Thymus (tissue), 11 donors: ENCODE data around the gene GFOD1. TPM values are rescaled to one million over a fixed set of nuclear protein-coding genes. Genes with fewer than 3 reads are reported as not detected.

Experiments
- DNase-seq, 9 donors: peaks; one replicate each; pipeline ENCODE4 v3.0.0-alpha.2; 2013; ENCODE audit warnings: low spot score in 9 of 9, low read depth in 6 of 9, missing footprints in 1 of 9
- H3K27ac ChIP-seq, 2 donors: one replicate each; pipeline ENCODE4 v1.5.1; 2013; ENCODE audit warnings: control low read depth in 1 of 2, low read depth in 1 of 2, low read length in 1 of 2, mild to moderate bottlenecking in 1 of 2, moderate library complexity in 1 of 2
- H3K27me3 ChIP-seq, 2 donors: one replicate each; pipeline ENCODE4 v1.5.1; 2013; ENCODE audit warnings: low read length in 1 of 2; ENCODE audit not compliant: control insufficient read depth in 2 of 2, insufficient read depth in 1 of 2
- H3K36me3 ChIP-seq, 2 donors: one replicate each; pipeline ENCODE4 v1.5.1; 2013; ENCODE audit warnings: low read length in 1 of 2, mild to moderate bottlenecking in 1 of 2, moderate library complexity in 1 of 2; ENCODE audit not compliant: control insufficient read depth in 2 of 2, insufficient read depth in 2 of 2
- H3K4me1 ChIP-seq, 2 donors: one replicate each; pipeline ENCODE4 v1.5.1; 2013; ENCODE audit warnings: low read length in 2 of 2; ENCODE audit not compliant: control insufficient read depth in 2 of 2, insufficient read depth in 2 of 2
- H3K4me3 ChIP-seq, 2 donors: one replicate each; pipeline ENCODE4 v1.5.1; 2013; ENCODE audit warnings: low read length in 2 of 2, control low read depth in 1 of 2, mild to moderate bottlenecking in 1 of 2
- H3K9me3 ChIP-seq, 2 donors: one replicate each; pipeline ENCODE4 v1.5.1; 2013; ENCODE audit warnings: low read length in 1 of 2, mild to moderate bottlenecking in 1 of 2; ENCODE audit not compliant: control insufficient read depth in 2 of 2, insufficient read depth in 1 of 2
- WGBS: extraction: QIAGEN DNeasy Blood & Tissue Kit; methylation state at CpG from one replicate; pipeline ENCODE4 v1.1.7; 2013; 5-methylcytosine and 5-hydroxymethylcytosine counted together
- polyA plus RNA-seq: library from polyadenylated mRNA; stranded (reverse); fragments of 200-250 nt; gene quantifications from one replicate; pipeline ENCODE4 v1.2.3, GENCODE V29; 2013
- total RNA-seq: library from RNA; stranded (reverse); fragments of 120-200 nt; gene quantifications from one replicate; pipeline ENCODE4 v1.2.4, GENCODE V29; 2013
- donor health status: healthy.

The GFOD1 gene
- total and polyA plus RNA-seq, 2 donors: 4.7 to 8.1 TPM

DNA sequence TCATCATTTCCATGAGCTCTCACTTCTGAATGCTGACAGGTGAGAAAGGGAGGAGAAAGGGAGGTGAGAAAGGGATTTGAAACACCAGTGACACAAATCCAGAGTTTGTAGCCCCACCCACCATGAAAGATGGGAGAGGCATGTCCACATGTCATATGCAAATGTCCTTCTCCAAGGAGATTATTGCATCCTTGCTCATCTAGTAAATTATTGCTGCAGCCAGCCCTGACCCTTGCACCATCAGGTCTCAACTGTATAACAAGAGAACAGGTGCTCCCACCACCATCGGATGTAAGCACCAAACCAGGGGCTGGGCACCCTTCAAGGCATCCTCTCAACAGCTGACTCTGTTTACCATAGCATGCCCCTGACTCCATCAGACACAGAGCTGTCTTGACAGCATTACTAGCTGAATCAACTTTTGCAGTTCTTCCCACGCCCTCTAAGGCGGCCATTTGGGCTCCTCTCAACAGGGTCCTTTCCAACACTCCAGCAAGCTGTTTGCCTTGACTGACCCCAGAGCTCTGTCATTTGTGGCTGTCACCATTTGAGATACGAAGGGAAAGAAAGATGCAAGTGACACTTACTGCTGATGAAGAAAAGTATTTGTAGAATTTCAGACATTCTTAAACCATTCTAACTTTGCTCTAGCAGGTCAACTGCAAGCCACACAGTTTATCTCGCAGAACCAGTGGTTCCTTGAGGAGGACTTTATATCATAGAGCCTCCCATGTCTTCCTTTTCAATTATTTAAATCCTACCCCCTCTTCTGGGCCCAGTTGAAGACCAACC, 14.2 kb downstream of the GFOD1 start:
- DNase-seq: no peak
- Histone ChIP-seq H3K27me3 (no peaks in the 10 kb centered on the region), H3K36me3 (no peaks in the 10 kb centered on the region), H3K9me3 (peaks cover 0 to 8% of the 10 kb centered on the region in 2 donors), H3K27ac (peak overlapping the region in 1 of 2 donors; percentile 36), H3K4me1 (peaks cover under 1 to 18% of the 10 kb centered on the region in 2 donors), H3K4me3 (no peak overlapping the region)
- WGBS: 96% methylated on average over 5 of the region's 5 CpGs

DNA sequence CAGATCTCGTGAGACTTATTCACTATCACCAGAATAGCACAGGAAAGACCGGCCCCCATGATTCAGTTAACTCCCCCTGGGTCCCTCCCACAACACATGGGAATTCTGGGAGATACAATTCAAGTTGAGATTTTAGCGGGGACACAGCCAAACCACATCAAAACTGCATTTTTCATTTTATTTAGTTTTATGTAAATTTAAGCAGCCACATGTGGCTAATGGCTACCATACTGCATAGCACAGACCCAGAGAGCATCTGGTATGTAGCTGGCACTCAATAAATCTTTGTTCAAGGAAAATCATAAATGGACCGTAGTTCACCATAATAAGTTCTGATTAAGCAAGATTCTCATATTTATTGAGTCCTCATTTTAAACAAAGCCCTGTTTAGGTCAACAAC, 15.3 kb downstream of the GFOD1 start:
- no peaks in the 10 kb centered on the region for H3K36me3 ChIP-seq
- peaks cover 0 to 8% of the 10 kb centered on the region in 2 donors for H3K9me3 ChIP-seq
- H3K27ac ChIP-seq: no peak overlapping the region
- no peak for DNase-seq
- no peaks in the 10 kb centered on the region for H3K27me3 ChIP-seq
- no peak overlapping the region for H3K4me3 ChIP-seq
- 70% methylated on average over 4 of the region's 4 CpGs for WGBS
- H3K4me1 ChIP-seq: peaks cover 0 to 18% of the 10 kb centered on the region in 2 donors

DNA sequence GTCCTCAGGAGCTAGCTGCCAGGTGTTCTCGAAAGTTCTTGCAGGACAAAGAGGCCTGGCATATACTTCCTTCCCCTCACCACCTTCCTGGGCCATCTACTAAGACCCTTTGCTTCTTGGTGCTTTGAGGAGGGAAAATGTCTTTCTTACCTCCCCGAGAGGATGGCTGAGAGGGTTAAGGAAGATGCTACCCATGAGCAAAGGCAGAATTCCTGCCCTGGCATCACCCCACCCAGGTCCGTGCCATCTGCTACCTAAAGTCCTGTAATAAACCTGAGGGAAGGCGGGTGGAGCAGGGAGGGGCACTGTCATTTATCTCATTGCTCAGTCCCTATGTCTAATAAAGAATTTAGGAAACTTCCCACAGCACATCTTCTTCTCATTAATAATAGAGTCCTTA, 16.2 kb downstream of the GFOD1 start:
- H3K9me3 ChIP-seq: peaks cover 0 to 8% of the 10 kb centered on the region in 2 donors
- H3K36me3 ChIP-seq: no peaks in the 10 kb centered on the region
- H3K4me1 ChIP-seq: peaks cover 0 to 25% of the 10 kb centered on the region in 2 donors
- no peak overlapping the region for H3K4me3 ChIP-seq
- DNase-seq: no peak
- no peak overlapping the region for H3K27ac ChIP-seq
- no peaks in the 10 kb centered on the region for H3K27me3 ChIP-seq
- 85% methylated on average over 4 of the region's 4 CpGs for whole genome bisulfite sequencing

DNA sequence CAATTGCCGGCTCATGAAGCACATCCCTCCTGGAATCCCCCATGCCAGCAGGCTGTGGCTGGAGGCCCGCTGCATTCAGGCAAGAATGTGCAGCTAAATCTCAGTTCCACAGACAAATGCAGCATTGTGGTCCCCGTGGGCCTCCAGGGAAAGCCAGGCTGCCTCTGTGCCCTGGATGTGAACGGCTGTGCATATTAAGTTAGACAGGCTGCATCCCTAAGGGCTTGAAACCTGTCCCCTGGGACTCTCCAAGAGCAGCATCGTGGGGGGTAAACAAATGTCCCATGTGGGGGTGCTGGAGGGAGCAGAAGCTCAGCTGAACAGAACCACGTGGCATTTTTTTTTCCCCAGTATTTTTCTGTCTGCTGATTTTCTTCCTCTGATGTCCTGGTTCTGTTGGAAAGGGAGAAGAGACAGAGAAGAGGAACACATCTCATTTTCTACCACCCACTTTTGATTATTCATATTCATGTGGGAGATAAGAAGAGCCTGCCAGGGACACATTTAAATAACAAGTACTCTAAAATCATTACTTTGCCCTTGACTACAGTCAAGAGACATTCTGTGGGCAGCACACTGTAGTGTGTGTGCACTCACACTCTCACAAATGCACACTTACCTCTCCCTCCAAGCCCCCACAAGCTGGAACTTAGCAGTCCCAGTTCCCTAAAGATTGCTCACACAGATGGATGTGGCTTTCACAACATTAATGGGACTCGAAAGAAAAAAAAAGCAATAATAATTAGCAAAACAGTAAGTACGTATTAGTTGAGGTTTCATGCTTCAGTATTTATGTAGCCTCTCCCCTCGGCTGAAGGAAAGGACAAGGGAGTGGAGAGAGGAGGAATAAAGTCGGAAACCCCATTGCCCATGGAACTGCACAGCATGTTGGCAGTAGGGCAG, 16.9 kb downstream of the GFOD1 start:
- H3K4me3 ChIP-seq: no peak overlapping the region
- H3K9me3 ChIP-seq: peaks cover 0 to 8% of the 10 kb centered on the region in 2 donors
- no peaks in the 10 kb centered on the region for H3K27me3 ChIP-seq
- H3K4me1 ChIP-seq: peaks cover 0 to 27% of the 10 kb centered on the region in 2 donors
- H3K36me3 ChIP-seq: no peaks in the 10 kb centered on the region
- H3K27ac ChIP-seq: no peak overlapping the region
- DNase-seq: no peak
- 95% methylated on average over 10 of the region's 10 CpGs for whole genome bisulfite sequencing

DNA sequence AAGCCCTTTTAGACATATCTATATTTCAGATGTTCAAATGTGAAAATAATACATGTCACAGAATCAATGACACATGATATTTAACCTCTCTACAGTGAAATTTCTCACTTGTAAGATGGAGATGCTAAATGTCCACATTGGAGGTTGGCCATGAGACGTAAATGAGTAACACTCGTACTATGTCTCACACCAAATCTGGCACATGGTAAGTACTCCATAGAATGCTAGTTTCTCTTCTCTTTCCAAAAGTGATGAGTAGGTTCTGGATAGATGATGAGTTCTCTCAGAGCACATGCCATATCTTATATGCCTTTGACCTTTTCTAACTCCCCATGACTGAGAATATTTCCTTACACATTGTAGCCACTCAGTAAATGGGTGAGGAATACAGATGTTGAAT, 17.7 kb downstream of the GFOD1 start:
- Histone ChIP-seq H3K27ac (no peak overlapping the region), H3K9me3 (peaks cover 0 to 8% of the 10 kb centered on the region in 2 donors), H3K4me3 (no peak overlapping the region), H3K27me3 (no peaks in the 10 kb centered on the region), H3K4me1 (peaks cover 0 to 27% of the 10 kb centered on the region in 2 donors), H3K36me3 (no peaks in the 10 kb centered on the region)
- no peak for DNase-seq
- WGBS: 98% methylated on average over 2 of the region's 2 CpGs

DNA sequence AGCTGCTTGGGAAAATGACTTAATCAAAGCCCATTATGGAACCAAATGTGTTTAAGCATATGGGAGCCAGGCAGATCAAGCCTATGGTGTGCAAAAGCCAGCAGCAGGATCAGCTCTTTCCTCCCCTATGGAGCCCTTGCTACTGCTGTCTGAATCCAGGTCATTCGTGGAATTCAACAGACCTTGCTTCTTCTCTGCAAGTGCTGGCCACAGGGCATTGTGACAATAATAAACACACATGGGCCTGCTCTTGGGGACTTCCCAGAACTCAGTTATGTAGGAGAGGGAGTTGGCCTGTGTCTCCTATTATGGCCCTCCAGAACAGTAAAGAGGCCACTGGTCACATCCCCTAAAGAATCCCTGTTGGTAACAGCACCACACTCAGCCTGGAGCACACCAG, 18.6 kb downstream of the GFOD1 start:
- Histone ChIP-seq H3K4me1 (peaks cover 0 to 21% of the 10 kb centered on the region in 2 donors), H3K36me3 (no peaks in the 10 kb centered on the region), H3K4me3 (no peak overlapping the region), H3K27me3 (no peaks in the 10 kb centered on the region), H3K9me3 (peaks cover 0 to 8% of the 10 kb centered on the region in 2 donors), H3K27ac (no peak overlapping the region)
- 96% methylated on average over 1 of the region's 1 CpG for WGBS
- no peak for DNase-seq

DNA sequence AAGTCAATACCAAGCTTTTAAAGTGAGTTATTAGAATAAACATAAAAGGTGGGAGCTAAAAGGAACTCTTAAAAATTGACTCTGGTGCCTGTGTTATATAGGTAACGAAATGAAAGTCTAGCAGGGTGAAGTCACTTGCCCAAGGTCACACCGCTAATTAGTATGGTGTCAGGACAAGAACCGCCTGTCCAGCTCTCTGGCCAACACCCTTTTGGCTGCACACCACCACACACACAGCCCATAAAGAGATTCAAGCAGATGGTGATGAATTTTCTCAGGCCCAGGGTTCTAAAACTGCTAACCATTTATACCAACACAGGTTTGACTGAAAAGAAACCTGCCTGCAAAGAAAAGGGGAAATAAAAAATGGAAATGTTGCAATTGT, 20.2 kb downstream of the GFOD1 start:
- H3K27ac ChIP-seq: no peak overlapping the region
- H3K36me3 ChIP-seq: no peaks in the 10 kb centered on the region
- no peak for DNase-seq
- peaks cover 0 to 8% of the 10 kb centered on the region in 2 donors for H3K9me3 ChIP-seq
- H3K27me3 ChIP-seq: no peaks in the 10 kb centered on the region
- H3K4me3 ChIP-seq: no peak overlapping the region
- 98% methylated on average over 3 of the region's 3 CpGs for WGBS
- peaks cover 6 to 24% of the 10 kb centered on the region in 2 donors for H3K4me1 ChIP-seq

DNA sequence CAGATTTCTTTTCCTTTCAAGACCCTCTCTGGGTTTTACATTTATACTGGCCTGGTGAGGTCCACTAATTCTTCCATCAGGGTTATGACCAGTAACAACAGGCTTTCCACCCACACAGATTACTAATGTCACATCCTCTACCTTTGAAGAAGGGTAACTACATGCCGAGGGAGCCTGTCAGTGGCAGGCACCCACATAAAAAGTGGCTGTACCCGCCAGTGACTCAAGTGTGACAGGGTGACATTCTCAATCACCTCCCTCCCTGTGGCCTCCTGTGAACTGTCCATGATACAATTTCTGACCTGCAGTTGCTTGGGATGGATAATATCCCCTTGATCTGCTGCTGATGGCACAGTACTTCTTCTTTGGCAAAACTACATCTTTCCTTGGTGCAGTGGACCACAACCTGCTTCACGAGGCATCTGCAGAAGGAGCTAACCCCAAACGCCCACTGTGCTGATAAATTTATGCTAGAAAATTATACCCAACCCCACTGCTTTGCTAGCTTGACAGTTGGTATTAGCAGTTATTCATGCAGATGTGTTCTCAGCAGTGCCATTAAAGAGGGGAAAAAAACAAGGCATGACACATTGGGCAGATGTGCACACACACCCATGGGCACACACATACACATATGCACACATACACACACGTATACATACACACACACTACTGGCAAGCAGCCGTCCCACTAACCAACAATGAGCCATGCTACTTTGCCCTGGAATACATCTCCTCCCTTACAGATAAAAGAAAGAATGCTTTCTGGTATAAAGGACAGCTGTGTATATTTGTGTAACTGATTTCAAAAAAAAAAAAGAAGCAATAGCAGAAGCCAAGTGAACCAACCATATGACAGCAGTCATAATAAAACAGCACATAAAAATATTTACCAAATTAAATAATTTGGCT, 20.8 kb downstream of the GFOD1 start:
- H3K4me3 ChIP-seq: no peak overlapping the region
- peaks cover 13 to 30% of the 10 kb centered on the region in 2 donors for H3K4me1 ChIP-seq
- 83% methylated on average over 6 of the region's 6 CpGs for WGBS
- H3K36me3 ChIP-seq: no peaks in the 10 kb centered on the region
- no peak for DNase-seq
- H3K27me3 ChIP-seq: no peaks in the 10 kb centered on the region
- no peak overlapping the region for H3K27ac ChIP-seq
- H3K9me3 ChIP-seq: peaks cover 0 to 8% of the 10 kb centered on the region in 2 donors
